Glutamatergic neuron (in vitro differentiated cells): ENCODE results near the gene ZNF775. TPM values are rescaled to one million over a fixed set of nuclear protein-coding genes. Genes with fewer than 3 reads are reported as not detected.

Experiments
- DNase-seq: peaks from one replicate; pipeline ENCODE4 v3.0.0; 2022
- H3K27ac Mint-ChIP-seq: one replicate; pipeline ENCODE4 v1.8.0; 2020; ENCODE audit warnings: mild to moderate bottlenecking, mixed read lengths, inconsistent platforms; ENCODE audit not compliant: unreplicated experiment
- H3K27me3 Mint-ChIP-seq: one replicate; pipeline ENCODE4 v1.8.0; 2020; ENCODE audit warnings: mild to moderate bottlenecking, moderate library complexity, mixed read lengths, inconsistent platforms; ENCODE audit not compliant: unreplicated experiment
- H3K36me3 Mint-ChIP-seq: one replicate; pipeline ENCODE4 v1.8.0; 2020; ENCODE audit warnings: mild to moderate bottlenecking, mixed read lengths, inconsistent platforms; ENCODE audit not compliant: unreplicated experiment
- H3K4me1 Mint-ChIP-seq: one replicate; pipeline ENCODE4 v1.8.0; 2020; ENCODE audit warnings: mild to moderate bottlenecking, low read depth, mixed read lengths, inconsistent platforms; ENCODE audit not compliant: unreplicated experiment
- H3K4me3 Mint-ChIP-seq: one replicate; pipeline ENCODE4 v1.8.0; 2020; ENCODE audit warnings: mild to moderate bottlenecking, mixed read lengths, inconsistent platforms; ENCODE audit not compliant: unreplicated experiment
- H3K9me3 Mint-ChIP-seq: one replicate; pipeline ENCODE4 v1.8.0; 2020; ENCODE audit warnings: mild to moderate bottlenecking, moderate library complexity, mixed read lengths, inconsistent platforms; ENCODE audit not compliant: unreplicated experiment
- CTCF ChIP-seq: fragments of 200-600 bp; sonication (generic); IDR thresholded peaks from one replicate; pipeline ENCODE4 v1.5.0; 2021; ENCODE audit not compliant: partially characterized antibody, unreplicated experiment
- total RNA-seq: library from RNA; stranded (reverse); fragmentation: NEBNext Ultra II Directional; extraction: Animal tissue kit (Norgen Biotek cat#: 25700); gene quantifications from one replicate; pipeline ENCODE4 v1.2.1, GENCODE V29; 2021; ENCODE audit not compliant: unreplicated experiment

ZNF775 gene
- total RNA-seq, 1 donor from 2014 or later = 20.5 TPM

GRCh38 chr7:150381096-150381495 is 2.0 kb downstream of the ZNF775 start:
- H3K36me3 Mint-ChIP-seq = no peaks in the 10 kb centered on the region
- H3K4me3 Mint-ChIP-seq = peak overlapping the region; percentile 97
- H3K9me3 Mint-ChIP-seq = peaks cover 18% of the 10 kb centered on the region
- no peak for DNase-seq
- H3K27ac Mint-ChIP-seq = peak overlapping the region; percentile 76
- peaks cover 14% of the 10 kb centered on the region for H3K27me3 Mint-ChIP-seq
- TF ChIP-seq CTCF = no peak
- H3K4me1 Mint-ChIP-seq = peaks cover 53% of the 10 kb centered on the region

GRCh38 chr7:150381785-150382122 is 2.6 kb downstream of the ZNF775 start:
- TF ChIP-seq CTCF = no peak
- no peak for DNase-seq
- H3K36me3 Mint-ChIP-seq = no peaks in the 10 kb centered on the region
- H3K4me1 Mint-ChIP-seq = peaks cover 55% of the 10 kb centered on the region
- peak overlapping the region; percentile 75 for H3K4me3 Mint-ChIP-seq
- H3K27ac Mint-ChIP-seq = no peak overlapping the region
- H3K27me3 Mint-ChIP-seq = peaks cover 14% of the 10 kb centered on the region
- peaks cover 19% of the 10 kb centered on the region for H3K9me3 Mint-ChIP-seq

- TF ChIP-seq CTCF = no peak
- DNase-seq = no peak
- Mint-ChIP-seq H3K36me3 (no peaks in the 10 kb centered on the region), H3K4me1 (peaks cover 57% of the 10 kb centered on the region), H3K9me3 (peaks cover 22% of the 10 kb centered on the region), H3K27ac (peak overlapping the region; percentile 91), H3K27me3 (peaks cover 14% of the 10 kb centered on the region), H3K4me3 (peak overlapping the region; percentile 75)
Measured at GRCh38 chr7:150382123-150382843, 3.2 kb downstream of the ZNF775 start.

- no peak for TF ChIP-seq CTCF
- Mint-ChIP-seq H3K4me1 (peaks cover 55% of the 10 kb centered on the region), H3K4me3 (peak overlapping the region; percentile 75), H3K27ac (peak overlapping the region; percentile 91), H3K27me3 (peaks cover 14% of the 10 kb centered on the region), H3K9me3 (peaks cover 21% of the 10 kb centered on the region), H3K36me3 (no peaks in the 10 kb centered on the region)
- no peak for DNase-seq
Measured at GRCh38 chr7:150382844-150383225, 3.7 kb downstream of the ZNF775 start.

GRCh38 chr7:150383710-150384397 is 4.7 kb downstream of the ZNF775 start:
- peak; percentile 82 for DNase-seq
- Mint-ChIP-seq H3K4me1 (peaks cover 61% of the 10 kb centered on the region), H3K27ac (peak overlapping the region; percentile 91), H3K27me3 (peaks cover 9% of the 10 kb centered on the region), H3K4me3 (peak overlapping the region; percentile 75), H3K9me3 (peaks cover 17% of the 10 kb centered on the region), H3K36me3 (no peaks in the 10 kb centered on the region)
- TF ChIP-seq CTCF = no peak
